Immature natural killer cell (primary cell): ENCODE results near the gene TBC1D22A. TPM values are rescaled to one million over a fixed set of nuclear protein-coding genes. Genes with fewer than 3 reads are reported as not detected.
A peak's percentile ranks its signal among the peaks of the same experiment; 100 is the strongest.

Experiments
- DNase-seq, 3 donors: peaks; one replicate each; pipeline ENCODE4 v3.0.0; 2022; ENCODE audit warnings: mixed read lengths in 1 of 3
- H3K27ac Mint-ChIP-seq, 6 donors: one replicate each; pipeline ENCODE4 v1.8.0; 2020; ENCODE audit warnings: mixed read lengths in 6 of 6, mild to moderate bottlenecking in 5 of 6, inconsistent platforms in 4 of 6, moderate library complexity in 3 of 6
- H3K27me3 Mint-ChIP-seq, 3 donors: one replicate each; pipeline ENCODE4 v1.8.0; 2020 to 2021; ENCODE audit warnings: low read depth in 3 of 3, mild to moderate bottlenecking in 3 of 3, mixed read lengths in 3 of 3, moderate library complexity in 3 of 3, inconsistent platforms in 1 of 3
- H3K36me3 Mint-ChIP-seq, 3 donors: one replicate each; pipeline ENCODE4 v1.8.0; 2020; ENCODE audit warnings: mixed read lengths in 3 of 3, inconsistent platforms in 2 of 3, mild to moderate bottlenecking in 2 of 3
- H3K4me1 Mint-ChIP-seq, 2 donors: one replicate each; pipeline ENCODE4 v1.8.0; 2020; ENCODE audit warnings: inconsistent platforms in 2 of 2, mild to moderate bottlenecking in 2 of 2, mixed read lengths in 2 of 2, moderate library complexity in 1 of 2
- H3K4me3 Mint-ChIP-seq, 5 donors: one replicate each; pipeline ENCODE4 v1.8.0; 2020; ENCODE audit warnings: mild to moderate bottlenecking in 5 of 5, mixed read lengths in 5 of 5, inconsistent platforms in 3 of 5, moderate library complexity in 3 of 5
- H3K9me3 Mint-ChIP-seq, 6 donors: one replicate each; pipeline ENCODE4 v1.8.0; 2020; ENCODE audit warnings: mild to moderate bottlenecking in 6 of 6, mixed read lengths in 6 of 6, inconsistent platforms in 4 of 6, moderate library complexity in 3 of 6
- polyA plus RNA-seq, 3 donors: library from polyadenylated mRNA; unstranded; fragments of 300-500 nt; fragmentation: Illumina TruSeq; gene quantifications; one replicate each; pipeline ENCODE4 v1.2.3, GENCODE V29; 2021

TBC1D22A gene
- polyA plus RNA-seq, 3 donors from 2014 or later = 20.6 to 28.0 (median 24.0) TPM

DNA sequence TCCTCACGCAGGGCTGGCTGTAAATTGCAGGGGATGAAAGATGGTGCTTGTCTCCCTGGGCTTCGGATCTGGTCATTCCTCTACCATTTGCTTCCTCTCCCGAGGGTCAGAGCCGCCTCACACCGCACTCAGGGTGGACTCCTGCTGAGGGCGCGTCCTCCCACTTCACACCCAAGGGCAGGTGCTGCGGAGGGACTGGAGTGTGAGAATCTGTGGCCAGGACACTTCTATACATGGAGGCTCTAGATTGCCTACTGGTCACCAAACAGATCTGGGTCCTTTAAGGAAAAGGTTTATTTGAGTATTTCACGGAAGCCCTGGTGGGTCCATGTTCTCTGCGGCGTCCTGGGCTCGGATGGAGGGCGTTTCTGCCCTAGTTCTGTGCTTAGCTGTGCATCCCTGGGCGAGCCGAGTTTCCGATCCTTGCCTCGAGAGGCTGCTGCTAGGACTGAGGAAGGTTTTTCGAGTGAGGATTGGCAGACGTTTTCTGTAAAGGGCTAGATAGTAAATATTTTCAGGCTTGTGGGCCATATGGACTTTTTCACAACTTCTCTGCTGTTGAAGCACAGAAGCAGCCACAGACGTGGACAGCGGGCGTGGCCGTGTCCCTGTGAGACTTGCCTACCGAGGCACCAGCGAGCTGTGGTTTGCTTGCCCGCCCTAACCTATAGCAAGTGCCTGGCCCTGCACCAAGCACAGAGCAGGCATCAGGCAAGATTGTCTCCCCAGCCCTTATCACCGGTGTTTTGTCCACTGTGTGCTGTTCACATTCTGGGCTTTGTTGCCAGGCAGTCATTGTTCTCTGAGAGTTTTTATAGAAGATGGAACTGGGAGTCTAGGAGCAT, 279.0 kb downstream of the TBC1D22A start:
- Mint-ChIP-seq H3K27ac (peak overlapping the region in 1 of 6 donors; percentile 55), H3K36me3 (peaks cover 0 to 5% (median 4%) of the 10 kb centered on the region in 3 donors), H3K9me3 (no peaks in the 10 kb centered on the region), H3K27me3 (peaks cover 0 to 14% (median 2%) of the 10 kb centered on the region in 3 donors), H3K4me3 (no peak overlapping the region), H3K4me1 (peaks cover 43 to 59% of the 10 kb centered on the region in 2 donors)
- no peak for DNase-seq

DNA sequence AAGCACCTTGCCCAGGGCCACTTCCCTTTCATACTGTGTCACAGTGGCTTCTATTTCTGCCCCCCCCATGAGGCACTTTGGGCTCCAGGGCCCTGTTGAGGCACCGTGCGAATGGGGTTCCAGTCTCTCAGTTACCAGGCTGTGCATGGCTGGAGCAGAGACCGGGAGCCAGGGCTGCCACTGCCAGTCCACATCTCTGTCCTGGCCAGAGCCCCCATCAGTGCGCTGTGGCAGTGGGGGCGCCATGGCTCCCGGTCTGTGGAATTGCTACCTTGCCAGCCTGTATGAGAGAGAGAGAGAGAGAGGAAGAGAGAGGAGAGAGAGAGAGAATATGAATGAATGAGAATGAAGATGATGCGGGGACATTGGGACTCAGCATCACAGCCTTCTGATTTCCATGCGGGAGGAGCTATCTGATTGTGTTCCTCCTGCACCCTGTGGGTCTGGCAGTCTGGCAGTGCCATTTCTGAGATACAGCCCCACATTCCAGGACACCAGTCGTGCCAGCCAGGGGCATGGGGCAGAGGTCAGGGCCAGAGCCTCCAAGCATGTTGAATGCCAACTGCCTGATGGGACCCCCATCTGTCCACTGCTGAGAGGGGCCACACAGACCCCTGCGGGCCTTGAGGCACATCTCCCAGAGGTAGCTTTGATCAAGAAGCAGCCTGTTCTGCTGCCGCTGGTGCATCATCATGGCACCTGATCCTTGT, 279.8 kb downstream of the TBC1D22A start:
- DNase-seq = no peak
- Mint-ChIP-seq H3K9me3 (no peaks in the 10 kb centered on the region), H3K4me1 (peaks cover 51 to 66% of the 10 kb centered on the region in 2 donors), H3K27ac (peak overlapping the region in 2 of 6 donors; percentile 31 to 55), H3K4me3 (peak overlapping the region in 1 of 5 donors; percentile 37), H3K27me3 (peaks cover 0 to 14% (median 2%) of the 10 kb centered on the region in 3 donors), H3K36me3 (peaks cover 0 to 5% (median 4%) of the 10 kb centered on the region in 3 donors)

DNA sequence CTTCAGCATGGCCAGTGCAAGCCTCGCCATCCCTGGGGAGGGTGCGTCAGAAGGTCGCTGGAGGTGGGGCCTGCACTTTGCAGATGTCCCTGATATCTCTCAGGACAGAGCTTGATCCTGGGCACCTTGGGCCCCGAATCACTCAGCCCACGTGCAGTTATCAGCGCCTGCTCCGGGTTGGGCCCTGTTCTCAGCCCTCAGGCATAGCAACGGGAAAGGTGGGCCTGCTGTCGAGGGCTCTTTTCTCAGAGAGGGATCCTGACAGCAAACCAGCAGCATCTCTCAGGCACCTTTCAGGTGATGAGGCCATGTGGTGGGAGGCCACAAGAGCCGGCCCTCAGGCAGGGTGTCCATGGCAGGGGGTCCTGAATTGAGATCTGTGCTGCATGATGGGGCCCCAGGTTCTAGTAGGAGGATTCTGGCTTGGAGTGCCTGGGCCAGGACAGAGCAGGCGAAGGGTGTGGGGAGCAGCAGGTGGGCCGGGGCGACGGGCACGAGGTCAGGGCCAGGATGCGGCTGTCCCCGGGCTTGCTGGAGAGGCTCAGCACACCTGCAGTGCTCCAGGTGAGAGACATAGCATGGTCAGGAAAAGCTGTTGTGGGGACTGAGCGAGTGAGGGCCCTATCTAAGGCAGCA, 280.5 kb downstream of the TBC1D22A start:
- peaks cover 0 to 4% (median 2%) of the 10 kb centered on the region in 3 donors for H3K36me3 Mint-ChIP-seq
- H3K9me3 Mint-ChIP-seq = no peaks in the 10 kb centered on the region
- DNase-seq = no peak
- peaks cover 58 to 74% of the 10 kb centered on the region in 2 donors for H3K4me1 Mint-ChIP-seq
- H3K27ac Mint-ChIP-seq = no peak overlapping the region
- H3K27me3 Mint-ChIP-seq = peaks cover 0 to 14% (median 0%) of the 10 kb centered on the region in 3 donors
- H3K4me3 Mint-ChIP-seq = no peak overlapping the region

DNA sequence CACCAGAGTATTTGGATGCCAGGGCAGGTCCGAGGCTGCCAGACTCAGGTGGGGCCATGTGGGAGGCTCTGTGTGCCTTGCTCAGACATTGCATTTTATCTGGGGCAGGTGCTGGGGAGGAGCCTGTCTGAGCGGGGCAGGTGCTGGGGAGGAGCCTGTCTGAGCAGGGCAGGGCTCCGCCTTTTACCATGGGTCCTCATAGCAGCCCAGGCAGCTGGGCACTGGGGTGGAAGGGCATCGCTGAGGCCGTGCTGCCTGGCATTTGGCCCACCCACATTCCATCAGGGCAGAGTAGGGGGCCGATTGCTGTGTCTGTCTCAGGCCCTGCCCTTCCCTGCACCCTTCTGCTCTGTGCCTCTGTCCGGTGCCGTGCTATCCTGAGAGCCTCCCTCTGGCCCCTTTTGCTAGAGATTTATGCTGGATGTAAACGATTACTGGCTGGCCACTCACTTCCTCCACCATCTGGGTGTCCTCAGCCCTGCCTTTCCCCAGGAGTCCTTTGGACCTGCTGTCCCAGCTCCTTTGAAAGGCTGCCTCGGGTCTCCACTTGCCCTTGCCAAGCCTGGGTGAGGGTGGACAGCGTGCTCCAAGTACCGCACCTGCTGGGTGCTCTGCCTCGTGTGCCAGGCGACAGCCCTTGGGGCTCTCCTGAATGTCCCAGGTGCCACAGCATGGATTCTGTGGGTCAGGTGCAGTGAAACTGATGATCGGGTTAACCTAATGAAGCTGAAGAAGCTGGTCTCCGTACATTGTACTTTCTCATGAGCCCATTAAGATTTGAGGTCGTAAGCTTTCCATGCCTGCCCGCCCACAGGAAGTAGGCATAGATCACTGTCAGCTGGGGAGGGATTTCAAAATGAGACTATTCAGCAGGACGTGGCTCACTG, 281.6 kb downstream of the TBC1D22A start:
- Mint-ChIP-seq H3K27ac (peak overlapping the region; percentile 15 to 57 (median 26)), H3K4me1 (peaks cover 67 to 81% of the 10 kb centered on the region in 2 donors), H3K9me3 (no peaks in the 10 kb centered on the region), H3K27me3 (peaks cover 1 to 17% (median 3%) of the 10 kb centered on the region in 3 donors), H3K36me3 (peaks cover 0 to 4% (median 0%) of the 10 kb centered on the region in 3 donors), H3K4me3 (peak overlapping the region in 1 of 5 donors; percentile 0)
- no peak for DNase-seq

DNA sequence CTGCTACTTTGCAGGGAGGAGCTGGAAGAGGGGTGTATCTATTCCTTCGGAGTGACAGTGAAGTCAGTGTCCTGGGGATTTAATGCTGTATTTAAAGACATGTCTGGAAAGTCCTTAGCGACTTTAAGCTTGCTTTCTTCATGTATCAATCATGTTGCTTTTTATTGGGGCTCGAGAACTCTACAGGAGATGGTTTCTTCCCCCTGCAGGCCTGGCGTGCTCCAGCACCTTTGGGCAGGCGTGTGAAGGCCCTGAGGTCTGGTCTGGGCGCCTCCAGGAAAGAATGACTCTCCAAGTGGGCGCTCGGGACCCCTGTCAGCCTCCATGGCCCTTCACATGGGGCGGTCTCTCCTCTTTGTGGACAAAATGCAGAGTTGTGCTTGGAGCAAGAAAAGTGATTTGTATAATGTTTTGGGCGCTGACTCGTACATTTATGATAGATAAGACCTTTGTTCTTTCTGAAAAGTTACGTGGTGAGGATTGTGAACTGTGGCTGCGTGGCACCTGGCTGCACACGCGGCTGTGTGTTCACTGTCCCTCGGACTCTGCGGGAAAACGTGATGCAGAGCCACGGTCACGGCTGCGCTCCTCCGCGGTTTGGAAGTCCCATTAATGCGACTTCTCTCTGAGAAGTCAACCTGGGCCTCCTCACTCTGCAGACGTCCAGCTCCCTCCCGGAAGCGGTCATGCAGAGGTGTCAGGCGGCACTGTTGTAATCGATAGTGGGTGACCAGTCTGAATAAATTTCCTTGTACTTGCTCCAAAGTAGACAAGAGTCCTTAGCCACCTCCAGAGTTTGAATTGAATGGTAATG, 282.5 kb downstream of the TBC1D22A start:
- H3K4me3 Mint-ChIP-seq = no peak overlapping the region
- H3K9me3 Mint-ChIP-seq = no peaks in the 10 kb centered on the region
- no peaks in the 10 kb centered on the region for H3K36me3 Mint-ChIP-seq
- H3K27me3 Mint-ChIP-seq = peaks cover 1 to 17% (median 3%) of the 10 kb centered on the region in 3 donors
- DNase-seq = no peak
- peaks cover 72 to 83% of the 10 kb centered on the region in 2 donors for H3K4me1 Mint-ChIP-seq
- H3K27ac Mint-ChIP-seq = peak overlapping the region in 4 of 6 donors; percentile 18 to 44 (median 26)

DNA sequence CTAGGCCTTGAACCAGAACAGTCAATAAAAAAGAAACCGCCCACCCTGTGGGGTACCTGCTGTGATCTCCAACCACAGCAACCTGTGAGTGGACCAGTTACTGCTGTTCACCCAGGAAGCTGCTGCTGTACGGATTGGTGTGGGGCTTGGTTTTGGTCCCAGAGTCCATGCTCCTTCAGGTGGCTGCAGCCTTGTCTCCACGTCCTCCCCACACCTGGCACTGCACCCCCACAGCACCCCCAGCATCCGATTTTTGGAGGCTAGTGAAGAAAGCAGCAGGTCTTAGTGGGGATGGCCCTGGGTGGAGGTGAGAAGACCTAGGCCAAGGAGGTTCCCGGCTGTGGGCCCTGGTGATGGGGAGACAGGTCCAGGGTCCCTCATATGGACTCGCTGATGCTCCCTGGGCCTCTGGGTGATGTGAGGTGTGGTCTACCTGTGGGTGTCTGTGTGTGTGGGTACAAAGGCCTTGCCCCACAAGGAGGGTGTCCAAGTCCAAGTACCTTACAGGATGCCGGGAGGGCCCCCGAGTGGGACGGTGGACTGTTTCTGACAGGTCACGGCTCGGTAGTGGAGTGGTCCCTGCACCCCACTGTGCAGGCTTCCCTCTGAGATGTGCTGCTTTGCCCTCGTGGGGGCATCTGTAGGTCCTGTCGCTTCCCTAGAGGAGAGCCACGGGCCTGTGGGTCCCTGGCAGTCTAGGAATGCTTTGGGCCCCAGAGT, 283.4 kb downstream of the TBC1D22A start:
- H3K9me3 Mint-ChIP-seq = no peaks in the 10 kb centered on the region
- H3K27ac Mint-ChIP-seq = no peak overlapping the region
- H3K27me3 Mint-ChIP-seq = peaks cover 1 to 14% (median 3%) of the 10 kb centered on the region in 3 donors
- peak overlapping the region in 1 of 5 donors; percentile 21 for H3K4me3 Mint-ChIP-seq
- no peaks in the 10 kb centered on the region for H3K36me3 Mint-ChIP-seq
- H3K4me1 Mint-ChIP-seq = peaks cover 72 to 80% of the 10 kb centered on the region in 2 donors
- no peak for DNase-seq

DNA sequence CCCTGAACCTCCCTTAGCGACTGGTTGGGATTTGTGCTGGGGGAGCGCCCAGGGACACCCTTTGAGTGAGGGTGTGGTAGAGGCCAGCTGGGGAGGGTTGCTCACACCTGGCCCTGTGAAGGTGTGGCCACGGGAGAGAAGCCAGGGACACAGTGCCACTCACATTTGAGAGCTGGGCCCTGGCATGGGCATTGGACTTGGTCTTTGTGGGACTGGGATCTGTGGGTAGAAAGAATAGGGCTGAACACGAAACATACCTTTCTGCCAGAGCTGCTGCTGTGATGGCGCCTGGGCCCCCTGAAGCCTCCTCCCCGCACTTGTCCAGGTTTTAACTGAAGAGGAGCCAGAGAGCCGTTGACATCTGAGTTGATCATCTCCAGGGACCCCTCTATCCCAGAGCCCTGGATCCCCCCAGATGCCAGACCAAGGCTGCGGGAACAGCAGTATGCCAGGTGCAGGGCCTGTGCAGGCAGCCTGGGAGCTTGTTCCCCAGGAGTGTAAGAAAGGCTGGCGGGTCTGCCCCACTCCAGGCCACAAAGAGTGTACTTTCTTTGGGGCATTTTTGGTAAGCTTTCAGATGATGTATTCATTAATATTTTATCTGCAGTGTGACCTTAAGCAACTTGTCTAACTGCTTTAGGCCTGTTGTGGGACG, 284.1 kb downstream of the TBC1D22A start:
- Mint-ChIP-seq H3K27ac (peak overlapping the region in 1 of 6 donors; percentile 74), H3K4me3 (peak overlapping the region in 1 of 5 donors; percentile 27), H3K27me3 (peaks cover 1 to 14% (median 3%) of the 10 kb centered on the region in 3 donors), H3K4me1 (peaks cover 67 to 73% of the 10 kb centered on the region in 2 donors), H3K9me3 (no peaks in the 10 kb centered on the region), H3K36me3 (no peaks in the 10 kb centered on the region)
- no peak for DNase-seq

DNA sequence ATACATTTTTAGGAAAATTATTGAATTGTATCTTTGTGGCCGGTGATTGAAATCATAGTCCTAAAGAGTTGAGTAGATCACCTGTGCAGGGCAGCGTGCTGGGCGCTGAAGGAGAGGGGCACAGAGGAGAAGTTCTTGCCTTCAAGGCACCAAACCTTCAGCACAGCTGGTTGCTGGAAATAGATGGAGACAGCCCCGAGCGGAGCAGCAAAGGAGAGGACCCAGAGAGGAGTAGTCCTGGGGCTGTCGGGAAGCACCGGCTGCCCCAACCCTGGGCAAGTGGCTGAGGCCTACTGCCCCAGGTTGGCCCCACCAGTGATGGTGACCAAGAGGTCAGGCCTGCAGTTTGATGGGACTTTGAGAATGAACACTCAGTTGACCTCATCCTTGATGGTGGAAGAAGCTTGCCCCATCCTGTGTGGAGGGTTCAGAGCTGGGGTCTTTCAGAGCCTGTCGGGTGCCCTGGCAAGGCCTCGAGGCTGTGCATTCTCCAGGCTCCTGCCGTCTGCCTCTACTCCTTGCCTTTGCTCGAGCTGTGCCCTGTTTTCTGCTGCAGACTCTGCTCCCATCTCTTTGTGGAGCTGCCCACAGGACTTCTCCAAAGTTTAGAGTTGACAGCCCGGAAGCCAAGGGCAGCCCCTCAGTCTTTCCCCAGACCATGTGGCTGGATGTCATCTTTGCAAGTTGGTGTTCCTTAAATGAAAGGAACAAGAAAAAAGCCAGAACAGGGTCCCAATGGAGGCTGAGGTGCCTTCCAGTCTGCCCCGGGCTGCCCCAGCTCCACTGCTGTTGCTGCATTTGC, 285.1 kb downstream of the TBC1D22A start:
- Mint-ChIP-seq H3K27me3 (peaks cover 1 to 13% (median 3%) of the 10 kb centered on the region in 3 donors), H3K9me3 (no peaks in the 10 kb centered on the region), H3K27ac (peak overlapping the region in 3 of 6 donors; percentile 28 to 51 (median 49)), H3K4me1 (peaks cover 62 to 69% of the 10 kb centered on the region in 2 donors), H3K4me3 (peak overlapping the region in 3 of 5 donors; percentile 35 to 59 (median 38)), H3K36me3 (no peaks in the 10 kb centered on the region)
- DNase-seq = no peak

DNA sequence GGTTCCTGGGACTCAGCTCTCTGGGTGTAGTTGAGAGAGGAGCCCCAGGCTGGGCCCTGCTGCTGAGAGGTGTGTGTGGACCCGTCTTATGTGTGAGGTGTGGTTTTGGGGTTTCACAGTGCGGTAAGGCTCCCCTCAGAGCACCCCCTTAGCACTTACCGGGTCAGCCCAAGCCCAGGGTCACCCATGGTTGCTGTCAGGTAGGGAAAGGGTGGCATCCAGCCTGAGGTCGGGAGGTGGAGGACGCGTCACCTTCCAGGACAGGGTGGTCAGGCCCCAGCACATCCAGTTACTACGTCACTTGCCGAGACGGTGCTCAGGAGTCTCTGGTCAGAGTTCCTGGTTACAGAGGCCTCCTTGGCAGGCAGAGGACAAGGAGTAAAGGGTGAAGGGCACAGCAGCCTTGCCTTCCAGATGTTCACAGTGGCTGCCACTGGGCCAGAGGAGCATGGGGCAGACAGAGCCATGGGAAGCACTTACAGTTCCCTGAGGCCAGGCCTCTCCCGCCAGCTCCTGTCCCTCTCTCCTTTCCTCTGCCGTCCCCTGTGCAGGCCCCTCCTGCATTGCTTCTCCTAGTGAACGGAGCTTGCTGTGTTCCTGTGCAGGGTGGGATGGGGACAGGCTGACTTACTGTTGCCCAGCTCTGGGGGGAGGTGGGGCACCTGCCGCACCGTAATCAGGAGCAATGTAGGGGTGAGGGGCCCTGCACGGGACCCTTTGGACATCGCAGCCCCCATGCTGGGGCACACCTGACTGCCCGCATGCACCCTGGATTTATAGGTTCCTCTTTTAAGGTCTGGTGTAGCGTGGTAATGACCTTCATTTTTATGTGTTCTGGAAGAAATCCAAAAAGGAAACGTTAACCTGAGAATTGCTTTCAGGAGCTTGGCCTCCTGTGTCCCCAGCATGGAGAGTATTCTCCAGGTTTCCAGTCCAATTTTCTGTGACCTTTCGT, 285.9 kb downstream of the TBC1D22A start:
- Mint-ChIP-seq H3K36me3 (no peaks in the 10 kb centered on the region), H3K27ac (peak overlapping the region in 4 of 6 donors; percentile 10 to 51 (median 26)), H3K27me3 (peaks cover 1 to 12% (median 3%) of the 10 kb centered on the region in 3 donors), H3K9me3 (no peaks in the 10 kb centered on the region), H3K4me1 (peaks cover 64 to 73% of the 10 kb centered on the region in 2 donors), H3K4me3 (peak overlapping the region in 3 of 5 donors; percentile 29 to 59 (median 35))
- peak in 1 of 3 donors; percentile 5 for DNase-seq

DNA sequence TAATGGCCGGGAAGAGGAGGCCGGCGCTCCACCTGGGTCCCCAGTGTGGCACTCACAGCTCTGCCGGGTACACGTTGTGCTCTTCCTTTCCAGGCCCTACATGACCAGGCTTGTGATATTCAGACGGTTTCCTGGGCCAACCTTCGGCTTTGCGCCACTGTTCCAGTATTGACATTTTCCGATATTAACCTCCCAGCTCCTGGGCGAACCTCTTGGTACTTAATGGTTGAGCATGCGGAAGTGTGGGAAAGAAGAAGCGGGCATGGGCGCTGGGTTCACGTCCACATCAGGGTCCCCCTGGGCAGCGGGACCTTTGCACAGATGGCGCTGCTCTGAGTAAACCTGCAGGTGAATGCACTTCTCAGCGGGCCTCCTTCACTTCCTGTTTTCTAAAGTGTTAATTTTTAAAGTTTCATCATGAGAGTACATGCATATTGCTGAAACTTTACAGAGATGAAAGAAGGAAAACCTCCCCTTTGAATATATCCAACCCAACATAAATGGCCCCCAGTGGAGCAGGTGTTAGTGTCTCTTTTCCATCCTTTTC, 286.7 kb downstream of the TBC1D22A start:
- H3K4me3 Mint-ChIP-seq = no peak overlapping the region
- no peaks in the 10 kb centered on the region for H3K36me3 Mint-ChIP-seq
- peaks cover 1 to 12% (median 3%) of the 10 kb centered on the region in 3 donors for H3K27me3 Mint-ChIP-seq
- H3K27ac Mint-ChIP-seq = peak overlapping the region in 1 of 6 donors; percentile 70
- no peaks in the 10 kb centered on the region for H3K9me3 Mint-ChIP-seq
- peaks cover 59 to 73% of the 10 kb centered on the region in 2 donors for H3K4me1 Mint-ChIP-seq
- no peak for DNase-seq
